IMR-90 (cell line): ENCODE results near the gene POLD1. TPM values are rescaled to one million over a fixed set of nuclear protein-coding genes. Genes with fewer than 3 reads are reported as not detected.

Experiments used
- ATAC-seq: fragments of 200-7000 bp; cut with Tn5 transposase; 2 replicates; pipeline ENCODE4 v1.9.1; 2020; ENCODE audit warnings: low read depth, mild to moderate bottlenecking, moderate library complexity
- BruUV-seq: library from RNA; stranded (reverse); fragments of 400-500 nt; replicated peaks from 2 replicates; lab custom pipeline; 2021; lab: Mats Ljungman, UMichigan
- CTCF ChIA-PET: fragments of 300-600 bp; formaldehyde crosslinking; extraction: SDS; loops from one replicate; lab custom pipeline; 2021; ENCODE audit warnings: antibody characterized with exemption; lab: Yijun Ruan, JAX
- POLR2A ChIA-PET: fragments of 300-600 bp; sonication (Branson Sonifier 250); formaldehyde crosslinking; loops from one replicate; lab custom pipeline; 2022; ENCODE audit warnings: antibody characterized with exemption; ENCODE audit not compliant: unreplicated experiment; lab: Charles Lee
- DNase-seq: peaks from one replicate; pipeline ENCODE4 v3.0.0; 2013
- H2AFZ ChIP-seq: replicated peaks from 2 replicates; pipeline ENCODE3; 2013; ENCODE audit warnings: low read length, mild to moderate bottlenecking; ENCODE audit not compliant: poor library complexity
- H2AK5ac ChIP-seq: 2 replicates; pipeline ENCODE4 v1.6.1; 2013; ENCODE audit warnings: low read depth, low read length, inconsistent platforms
- H2AK9ac ChIP-seq: replicated peaks from 2 replicates; pipeline ENCODE3; 2013; ENCODE audit warnings: mild to moderate bottlenecking, low read depth, low read length, moderate library complexity; ENCODE audit not compliant: poor library complexity
- H2BK120ac ChIP-seq: 2 replicates; pipeline ENCODE4 v1.6.1; 2013; ENCODE audit warnings: low read depth, low read length, inconsistent platforms
- H2BK15ac ChIP-seq: 3 replicates; pipeline ENCODE4 v1.6.1; 2013; ENCODE audit warnings: low read depth, low read length, inconsistent platforms
- H2BK20ac ChIP-seq: 2 replicates; pipeline ENCODE4 v1.6.1; 2013; ENCODE audit warnings: low read depth, mild to moderate bottlenecking, inconsistent platforms, low read length, moderate library complexity
- H2BK5ac ChIP-seq: 2 replicates; pipeline ENCODE4 v1.6.1; 2013; ENCODE audit warnings: mild to moderate bottlenecking, low read depth, low read length, inconsistent platforms; ENCODE audit not compliant: poor library complexity, severe bottlenecking
- H3K14ac ChIP-seq: replicated peaks from 2 replicates; pipeline ENCODE4 v1.6.1; 2013; ENCODE audit warnings: low read depth, low read length, inconsistent platforms
- H3K18ac ChIP-seq: 2 replicates; pipeline ENCODE4 v1.6.1; 2013; ENCODE audit warnings: low read depth, low read length, control low read depth
- H3K23ac ChIP-seq: 2 replicates; pipeline ENCODE4 v1.6.1; 2013; ENCODE audit warnings: low read depth, low read length, inconsistent platforms
- H3K27ac ChIP-seq: 2 replicates; pipeline ENCODE4 v1.5.1; 2013; ENCODE audit warnings: mild to moderate bottlenecking, control low read depth, low read length; ENCODE audit not compliant: insufficient read depth
- H3K27me3 ChIP-seq: 2 replicates; pipeline ENCODE4 v1.6.1; 2013; ENCODE audit warnings: low read length; ENCODE audit not compliant: control insufficient read depth, insufficient read depth
- H3K36me3 ChIP-seq: 2 replicates; pipeline ENCODE4 v1.6.1; 2013; ENCODE audit warnings: low read length, mixed read lengths; ENCODE audit not compliant: control insufficient read depth, insufficient read depth
- H3K4ac ChIP-seq: 2 replicates; pipeline ENCODE4 v1.6.1; 2013; ENCODE audit warnings: low read depth, low read length, inconsistent platforms
- H3K4me1 ChIP-seq: 2 replicates; pipeline ENCODE4 v1.6.1; 2013; ENCODE audit warnings: low read length, mixed read lengths; ENCODE audit not compliant: control insufficient read depth, insufficient read depth
- H3K4me2 ChIP-seq: 2 replicates; pipeline ENCODE4 v1.6.1; 2013; ENCODE audit warnings: low read depth, mild to moderate bottlenecking, control low read depth, low read length, moderate library complexity
- H3K4me3 ChIP-seq: 2 replicates; pipeline ENCODE4 v1.5.1; 2013; ENCODE audit warnings: low read depth, mild to moderate bottlenecking, control low read depth, low read length, moderate library complexity; ENCODE audit not compliant: insufficient read depth
- H3K56ac ChIP-seq: 2 replicates; pipeline ENCODE4 v1.6.1; 2013; ENCODE audit warnings: low read length, inconsistent platforms; ENCODE audit not compliant: insufficient read depth; ENCODE audit errors: extremely low read depth
- H3K79me1 ChIP-seq, 2 experiments: 2 replicates each; pipeline ENCODE4 v1.6.1; 2013; ENCODE audit warnings: low read length in 2 of 2, inconsistent platforms in 1 of 2, low read depth in 1 of 2
- H3K9ac ChIP-seq: 2 replicates; pipeline ENCODE4 v1.6.1; 2013; ENCODE audit warnings: low read depth, low read length, control low read depth
- H3K9me1 ChIP-seq: 2 replicates; pipeline ENCODE4 v1.6.1; 2013; ENCODE audit warnings: low read length, inconsistent platforms; ENCODE audit not compliant: insufficient read depth
- H3K9me3 ChIP-seq: 2 replicates; pipeline ENCODE4 v1.6.1; 2013; ENCODE audit warnings: low read length; ENCODE audit not compliant: control insufficient read depth, insufficient read depth
- H4K20me1 ChIP-seq: 2 replicates; pipeline ENCODE4 v1.6.1; 2013; ENCODE audit warnings: low read length, inconsistent platforms; ENCODE audit not compliant: insufficient read depth
- H4K5ac ChIP-seq: 2 replicates; pipeline ENCODE4 v1.6.1; 2013; ENCODE audit warnings: mild to moderate bottlenecking, low read depth, low read length, control low read depth
- H4K8ac ChIP-seq, 2 experiments: 2 replicates each; pipeline ENCODE4 v1.6.1; 2013; ENCODE audit warnings: low read depth in 2 of 2, low read length in 2 of 2, control low read depth in 1 of 2, inconsistent platforms in 1 of 2
- H4K91ac ChIP-seq: 2 replicates; pipeline ENCODE4 v1.6.1; 2013; ENCODE audit warnings: low read depth, low read length, inconsistent platforms; ENCODE audit not compliant: insufficient read depth
- BHLHE40 ChIP-seq: fragments of 150-350 bp; IDR thresholded peaks from 2 replicates; pipeline ENCODE4 v1.6.1; 2016; ENCODE audit warnings: mild to moderate bottlenecking, low read depth, low read length
- CEBPB ChIP-seq: IDR thresholded peaks from 2 replicates; pipeline ENCODE4 v1.6.1; 2012; ENCODE audit warnings: low read depth, low read length, improper control_type of control experiment
- CHD1 ChIP-seq: IDR thresholded peaks from 2 replicates; pipeline ENCODE4 v1.6.1; 2012; ENCODE audit warnings: low read depth, low read length, improper control_type of control experiment
- CTCF ChIP-seq: conservative IDR thresholded peaks from 2 replicates; pipeline ENCODE4 v1.5.1; 2012; ENCODE audit warnings: mild to moderate bottlenecking, low read depth, low read length, improper control_type of control experiment
- ELK1 ChIP-seq: fragments of 150-350 bp; IDR thresholded peaks from 2 replicates; pipeline ENCODE4 v1.6.1; 2016; ENCODE audit warnings: low read depth, mild to moderate bottlenecking, low read length, moderate library complexity, borderline replicate concordance
- MAFK ChIP-seq: IDR thresholded peaks from 2 replicates; pipeline ENCODE4 v1.6.1; 2012; ENCODE audit warnings: low read depth, low read length, improper control_type of control experiment
- MAZ ChIP-seq: IDR thresholded peaks from 2 replicates; pipeline ENCODE4 v1.6.1; 2012; ENCODE audit warnings: low read depth, mild to moderate bottlenecking, low read length, improper control_type of control experiment, moderate library complexity, borderline replicate concordance
- RAD21 ChIP-seq: IDR thresholded peaks from 2 replicates; pipeline ENCODE4 v1.6.1; 2012; ENCODE audit warnings: low read length, improper control_type of control experiment
- RFX5 ChIP-seq: IDR thresholded peaks from 2 replicates; pipeline ENCODE4 v1.8.0; 2012; ENCODE audit warnings: low read depth, mild to moderate bottlenecking, low read length, moderate library complexity
- SMC3 ChIP-seq: fragments of 150-350 bp; IDR thresholded peaks from 2 replicates; pipeline ENCODE4 v1.6.1; 2016; ENCODE audit warnings: low read depth, mild to moderate bottlenecking, antibody characterized with exemption, low read length, moderate library complexity
- USF2 ChIP-seq: fragments of 150-350 bp; IDR thresholded peaks from 2 replicates; pipeline ENCODE4 v1.6.1; 2017; ENCODE audit warnings: mild to moderate bottlenecking, antibody characterized with exemption, low read length, low read depth
- WGBS, 2 experiments: methylation state at CpG; one replicate each; pipeline versions ENCODE4 v1.1.5 to v1.1.7; 2013; ENCODE audit warnings: missing lambda C conversion rate in 2 of 2; ENCODE audit not compliant: insufficient read length in 1 of 2; ENCODE audit errors: extremely low coverage in 2 of 2; 5-methylcytosine and 5-hydroxymethylcytosine counted together
- dilution Hi-C: fragments of 300-500 bp; cut with HindIII; formaldehyde crosslinking; loops from one replicate; pipeline ENCODE4 v1.14.3; 2018; ENCODE audit warnings: low sequenced_read_pairs; ENCODE audit not compliant: unreplicated experiment
- in situ Hi-C: fragments of 300-500 bp; cut with MboI; formaldehyde crosslinking; loops from 3 replicates; pipeline ENCODE4 v1.14.3; 2019; ENCODE audit warnings: low sequenced_read_pairs, inconsistent platforms, mixed read lengths
- intact Hi-C: fragments of 100-400 bp; cut with micrococcal nuclease; formaldehyde crosslinking; loops from 2 replicates; pipeline ENCODE4 v1.10.0; 2022
- polyA plus RNA-seq, 3 experiments: library from polyadenylated mRNA; depleted of rRNA; stranded (reverse); fragments of >200 nt; gene quantifications; 2 replicates each; pipeline ENCODE4 v1.2.3, GENCODE V29; 2012; ENCODE audit warnings: low replicate concordance in 1 of 3
- total RNA-seq: library from RNA; depleted of rRNA; stranded (reverse); fragments of >200 nt; gene quantifications from 2 replicates; pipeline ENCODE4 v1.2.3, GENCODE V29; 2012

Gene POLD1
- total and polyA plus RNA-seq, 2 of the 4 experiments (the other 2 are of a cell fraction): 13.8 to 28.9 TPM

- Histone ChIP-seq H4K91ac (no peak overlapping the region), H3K23ac (no peak overlapping the region), H3K36me3 (no peaks in the 10 kb centered on the region), H4K5ac (no peak overlapping the region), H3K14ac (no peak overlapping the region), H3K4ac (no peak overlapping the region), H3K4me3 (no peak overlapping the region), H3K79me1 (no peaks in the 10 kb centered on the region), H2AFZ (no peak overlapping the region), H2BK15ac (no peak overlapping the region), H3K56ac (no peak overlapping the region), H2BK20ac (no peak overlapping the region), H2BK120ac (no peak overlapping the region), H3K9ac (no peak overlapping the region), H4K8ac (no peak overlapping the region), H3K9me3 (no peaks in the 10 kb centered on the region), H3K4me2 (no peak overlapping the region), H3K9me1 (no peaks in the 10 kb centered on the region), H3K27me3 (peaks cover 21% of the 10 kb centered on the region), H2AK5ac (no peak overlapping the region), H3K27ac (no peak overlapping the region), H2AK9ac (no peak overlapping the region), H3K18ac (no peak overlapping the region), H2BK5ac (no peak overlapping the region), H3K4me1 (no peaks in the 10 kb centered on the region), H4K20me1 (no peaks in the 10 kb centered on the region)
- BruUV-seq: no TSS peak
- ATAC-seq (no peak), DNase-seq (no peak)
- intact Hi-C loops (no loop called here), dilution Hi-C loops (no loop called here), in situ Hi-C loops (no loop called here)
- TF ChIP-seq ELK1 (no peak), BHLHE40 (no peak), CEBPB (no peak), CHD1 (no peak), SMC3 (no peak), USF2 (no peak), RAD21 (no peak), CTCF (no peak), MAZ (no peak), RFX5 (no peak), MAFK (no peak)
- no CpG with 5 or more reads among the region's 3 CpGs for WGBS, 2 experiments
- ChIA-PET CTCF (no interaction called here), POLR2A (no interaction called here)
Observed at GRCh38 chr19:50420127-50420526, 36.0 kb downstream of the POLD1 start.
